CD14-positive monocyte (primary cell): ENCODE data around the gene SPINT1. TPM values are rescaled to one million over a fixed set of nuclear protein-coding genes. Genes with fewer than 3 reads are reported as not detected.

Experiments used
- DNase-seq, 3 donors: peaks; one replicate each; pipeline ENCODE4 v3.0.0-alpha.2; 2011 to 2022
- H2AFZ ChIP-seq: 2 replicates; pipeline ENCODE4 v1.6.0; 2012; ENCODE audit warnings: mild to moderate bottlenecking, low read depth, low read length, inconsistent platforms; ENCODE audit not compliant: insufficient read depth, poor library complexity, severe bottlenecking
- H3K27ac ChIP-seq, 2 donors: 1 replicate in 1 of 2; 2 replicates in 1 of 2; pipeline ENCODE4 v1.5.1; 2012 to 2013; ENCODE audit warnings: low read length in 2 of 2, control low read depth in 1 of 2, inconsistent platforms in 1 of 2, low read depth in 1 of 2, mild to moderate bottlenecking in 1 of 2
- H3K27me3 ChIP-seq, 2 donors: one replicate each; pipeline versions ENCODE4 v1.6.0 to v1.6.1; 2011 to 2013; ENCODE audit warnings: low read length in 2 of 2; ENCODE audit not compliant: control insufficient read depth in 2 of 2, insufficient read depth in 2 of 2
- H3K36me3 ChIP-seq, 2 donors: replicated peaks in 1 of 2; 1 replicate in 1 of 2; 2 replicates in 1 of 2; pipeline versions ENCODE4 v1.5.1 to v1.6.1; 2012 to 2013; ENCODE audit warnings: low read length in 2 of 2, control low read depth in 1 of 2, inconsistent platforms in 1 of 2, mild to moderate bottlenecking in 1 of 2; ENCODE audit not compliant: insufficient read depth in 2 of 2, control insufficient read depth in 1 of 2
- H3K4me1 ChIP-seq, 2 donors: 1 replicate in 1 of 2; 2 replicates in 1 of 2; pipeline versions ENCODE4 v1.5.1 to v1.6.1; 2012 to 2013; ENCODE audit warnings: low read length in 2 of 2, control low read depth in 1 of 2, inconsistent platforms in 1 of 2, mild to moderate bottlenecking in 1 of 2, moderate library complexity in 1 of 2; ENCODE audit not compliant: insufficient read depth in 2 of 2, control insufficient read depth in 1 of 2
- H3K4me2 ChIP-seq: replicated peaks from 2 replicates; pipeline ENCODE3; 2012; ENCODE audit warnings: low read length, moderate library complexity, mild to moderate bottlenecking; ENCODE audit not compliant: poor library complexity, severe bottlenecking; ENCODE audit errors: extremely low read depth
- H3K4me3 ChIP-seq, 3 experiments: fragments of 200-600 bp in 1 of 3; sonication (generic) in 1 of 3; replicated peaks in 1 of 3; 1 replicate in 2 of 3; 2 replicates in 1 of 3; pipeline ENCODE4 v1.5.1; 2011 to 2013; ENCODE audit warnings: low read length in 3 of 3, mild to moderate bottlenecking in 3 of 3, control low read depth in 2 of 3, low read depth in 2 of 3, inconsistent platforms in 1 of 3, moderate library complexity in 1 of 3
- H3K79me2 ChIP-seq: 2 replicates; pipeline ENCODE4 v1.6.0; 2012; ENCODE audit warnings: mild to moderate bottlenecking, control low read depth, inconsistent platforms, low read length, moderate library complexity; ENCODE audit not compliant: insufficient read depth
- H3K9ac ChIP-seq: 2 replicates; pipeline ENCODE4 v1.6.0; 2017; ENCODE audit warnings: low read length, mild to moderate bottlenecking; ENCODE audit not compliant: insufficient read depth, poor library complexity, severe bottlenecking
- H3K9me3 ChIP-seq, 2 donors: replicated peaks in 1 of 2; 1 replicate in 1 of 2; 2 replicates in 1 of 2; pipeline versions ENCODE4 v1.5.1 to v1.6.1; 2012 to 2013; ENCODE audit warnings: low read length in 2 of 2, control low read depth in 1 of 2; ENCODE audit not compliant: control insufficient read depth in 1 of 2, insufficient read depth in 1 of 2
- H4K20me1 ChIP-seq: 2 replicates; pipeline ENCODE4 v1.6.0; 2012; ENCODE audit warnings: mild to moderate bottlenecking, low read length, control low read depth, moderate library complexity; ENCODE audit not compliant: insufficient read depth
- H3K27ac Mint-ChIP-seq, 7 donors: one replicate each; pipeline ENCODE4 v1.8.0; 2020; ENCODE audit warnings: mild to moderate bottlenecking in 7 of 7, mixed read lengths in 7 of 7, moderate library complexity in 6 of 7, inconsistent platforms in 2 of 7
- H3K27me3 Mint-ChIP-seq, 3 donors: one replicate each; pipeline ENCODE4 v1.8.0; 2021 to 2022; ENCODE audit warnings: low read depth in 3 of 3, mild to moderate bottlenecking in 3 of 3, mixed read lengths in 3 of 3, moderate library complexity in 3 of 3, inconsistent platforms in 1 of 3
- H3K36me3 Mint-ChIP-seq, 2 donors: one replicate each; pipeline ENCODE4 v1.8.0; 2020; ENCODE audit warnings: mixed read lengths in 2 of 2, inconsistent platforms in 1 of 2, mild to moderate bottlenecking in 1 of 2
- H3K4me1 Mint-ChIP-seq: one replicate; pipeline ENCODE4 v1.8.0; 2020; ENCODE audit warnings: mild to moderate bottlenecking, mixed read lengths
- H3K4me3 Mint-ChIP-seq, 2 donors: one replicate each; pipeline ENCODE4 v1.8.0; 2020; ENCODE audit warnings: mild to moderate bottlenecking in 2 of 2, mixed read lengths in 2 of 2, moderate library complexity in 1 of 2
- H3K9me3 Mint-ChIP-seq, 7 donors: one replicate each; pipeline ENCODE4 v1.8.0; 2020 to 2022; ENCODE audit warnings: mixed read lengths in 7 of 7, mild to moderate bottlenecking in 6 of 7, moderate library complexity in 6 of 7, inconsistent platforms in 2 of 7
- CTCF ChIP-seq: fragments of 200-600 bp; IDR thresholded peaks from one replicate; pipeline ENCODE4 v1.8.0; 2022; ENCODE audit warnings: antibody characterized with exemption, mild to moderate bottlenecking
- WGBS: methylation state at CpG from one replicate; pipeline ENCODE4 v1.1.5; 2013; ENCODE audit warnings: missing lambda C conversion rate; ENCODE audit not compliant: insufficient coverage; 5-methylcytosine and 5-hydroxymethylcytosine counted together
- intact Hi-C, 2 donors: fragments of 100-400 bp; cut with micrococcal nuclease; formaldehyde crosslinking; loops; one replicate each; pipeline versions ENCODE4 v1.15.0 to v1.15.1; 2023
- polyA plus RNA-seq, 3 donors: library from polyadenylated mRNA; depleted of rRNA in 1 of 3; unstranded in 2 of 3; stranded (reverse) in 1 of 3; fragments of 300-500 nt in 2 of 3; fragments of >200 nt in 1 of 3; fragmentation: Illumina TruSeq in 2 of 3; gene quantifications; 1 replicate in 2 of 3; 2 replicates in 1 of 3; pipeline ENCODE4 v1.2.3, GENCODE V29; 2012 to 2021

The SPINT1 gene
- polyA plus RNA-seq, 3 donors, result 17.1 to 46.5 (median 21.5) TPM

GRCh38 chr15:40845511-40846284 is 1.9 kb downstream of the SPINT1 start:
- 86% methylated on average over 7 of the region's 8 CpGs for WGBS
- Histone ChIP-seq H2AFZ (no peak overlapping the region), H3K36me3 (peaks cover 3 to 4% of the 10 kb centered on the region in 2 donors), H3K9ac (peak overlapping the region; percentile 52), H3K27me3 (peaks cover 6 to 17% of the 10 kb centered on the region in 2 donors), H3K4me2 (peak overlapping the region; percentile 99), H3K79me2 (peaks cover 8% of the 10 kb centered on the region), H3K4me1 (peaks cover 40 to 51% of the 10 kb centered on the region in 2 donors), H3K27ac (peak overlapping the region in 1 of 2 donors; percentile 83), H3K4me3 (peak overlapping the region; percentile 53 to 94 (median 77)), H3K9me3 (peaks cover 0 to 2% of the 10 kb centered on the region in 2 donors), H4K20me1 (peaks cover 3% of the 10 kb centered on the region)
- peaks cover 0 to 6% (median 2%) of the 10 kb centered on the region in 7 donors for H3K9me3 Mint-ChIP-seq
- peaks cover 11 to 19% of the 10 kb centered on the region in 2 donors for H3K36me3 Mint-ChIP-seq
- DNase-seq, result peak in 2 of 3 donors; percentile 7 to 18
- H3K4me1 Mint-ChIP-seq, result peaks cover 40% of the 10 kb centered on the region
- intact Hi-C loops, result no loop called here
- peaks cover 9 to 37% (median 18%) of the 10 kb centered on the region in 3 donors for H3K27me3 Mint-ChIP-seq
- peak overlapping the region in 4 of 7 donors; percentile 41 to 96 (median 51) for H3K27ac Mint-ChIP-seq
- TF ChIP-seq CTCF, result no peak
- H3K4me3 Mint-ChIP-seq, result peak overlapping the region; percentile 97 to 99

GRCh38 chr15:40846841-40847222 is 3.0 kb downstream of the SPINT1 start:
- Histone ChIP-seq H2AFZ (peak overlapping the region; percentile 69), H3K27me3 (peaks cover 6 to 15% of the 10 kb centered on the region in 2 donors), H3K9me3 (peaks cover 0 to 2% of the 10 kb centered on the region in 2 donors), H3K27ac (peak overlapping the region; percentile 77 to 83), H4K20me1 (peaks cover 3% of the 10 kb centered on the region), H3K9ac (peak overlapping the region; percentile 48), H3K79me2 (peaks cover 8% of the 10 kb centered on the region), H3K36me3 (peaks cover 4 to 5% of the 10 kb centered on the region in 2 donors), H3K4me2 (peak overlapping the region; percentile 99), H3K4me3 (peak overlapping the region in 1 of 3 experiments; percentile 94), H3K4me1 (peaks cover 40 to 51% of the 10 kb centered on the region in 2 donors)
- H3K4me1 Mint-ChIP-seq, result peaks cover 40% of the 10 kb centered on the region
- intact Hi-C loops, result no loop called here
- DNase-seq, result peak in 1 of 3 donors; percentile 23
- H3K27me3 Mint-ChIP-seq, result peaks cover 12 to 33% (median 18%) of the 10 kb centered on the region in 3 donors
- no peak for TF ChIP-seq CTCF
- H3K9me3 Mint-ChIP-seq, result peaks cover 0 to 6% (median 2%) of the 10 kb centered on the region in 7 donors
- peak overlapping the region; percentile 83 to 96 (median 94) for H3K27ac Mint-ChIP-seq
- peaks cover 21 to 26% of the 10 kb centered on the region in 2 donors for H3K36me3 Mint-ChIP-seq
- H3K4me3 Mint-ChIP-seq, result peak overlapping the region; percentile 70 to 99
